ENCODE results near the gene CNTN5.
A peak's percentile ranks its signal among the peaks of the same experiment; 100 is the strongest.

CNTN5 gene

DNA sequence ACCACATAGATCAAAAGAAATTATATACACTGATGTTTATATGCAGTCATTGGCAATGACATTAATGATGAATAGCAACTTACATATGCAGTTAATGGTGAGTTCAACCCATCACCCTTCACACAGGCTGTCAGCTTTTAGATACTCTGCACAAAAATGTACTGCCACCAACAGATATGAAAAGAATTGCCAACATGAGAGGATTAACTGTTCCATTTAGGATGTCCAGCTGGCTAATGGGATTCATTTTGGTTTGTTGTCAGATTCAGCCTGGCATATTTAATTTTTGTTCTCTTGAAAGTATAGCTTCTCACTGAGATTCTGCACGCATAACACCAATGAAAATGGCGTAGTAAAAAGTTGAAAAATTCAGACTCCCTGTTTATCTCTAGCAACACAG lies 1112.4 kb downstream of the CNTN5 start:
- Histone ChIP-seq H3K9ac (no peak overlapping the region), H3K4me1 (no peaks in the 10 kb centered on the region), H3K36me3 (no peaks in the 10 kb centered on the region), H3K4me2 (no peak overlapping the region), H3K27me3 (no peaks in the 10 kb centered on the region), H3K4me3 (no peak overlapping the region), H3K27ac (no peak overlapping the region), H4K20me1 (no peaks in the 10 kb centered on the region), H3K9me3 (replicated peaks in 1 of 11) (no peaks in the 10 kb centered on the region)
- TF ChIP-seq Cebpa-rat (IDR thresholded peaks at IDR 0.05), result no peak

- Histone ChIP-seq H3K4me2 (peak overlapping the region in 1 of 11 experiments; percentile 54; a peak in 2 of 22 replicates), H3K27me3 (no peaks in the 10 kb centered on the region), H3K4me1 (peaks cover 0 to 16% (median 0%) of the 10 kb centered on the region in 10 experiments; a peak in 5 of 20 replicates), H3K4me3 (no peak overlapping the region), H4K20me1 (no peaks in the 10 kb centered on the region), H3K9me3 (replicated peaks in 1 of 11) (no peaks in the 10 kb centered on the region), H3K27ac (no peak overlapping the region), H3K36me3 (no peaks in the 10 kb centered on the region), H3K9ac (no peak overlapping the region)
- TF ChIP-seq Cebpa-rat (IDR thresholded peaks at IDR 0.05), result no peak
These were observed 1120.5 kb downstream of the CNTN5 start for GRCh38 chr11:100141201-100141600.

DNA sequence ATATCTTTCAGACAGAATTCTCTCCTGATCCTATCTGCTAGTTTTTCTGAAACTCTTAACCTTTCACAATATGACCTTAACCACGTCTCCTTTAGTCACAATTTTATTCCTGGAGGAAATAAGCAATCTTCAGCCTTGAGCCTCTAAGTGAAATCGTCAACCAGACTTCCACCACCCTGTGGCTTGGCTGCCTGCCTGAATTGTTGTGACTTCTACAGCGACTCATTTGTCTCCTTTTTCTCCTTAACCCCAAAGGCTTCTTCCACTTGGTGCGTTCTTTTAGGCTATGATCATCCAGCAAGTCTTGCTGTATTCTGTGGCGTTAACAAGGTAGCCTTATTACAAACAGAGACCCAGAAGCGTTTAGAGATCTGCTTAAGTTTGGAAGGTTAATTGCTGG lies 1131.2 kb downstream of the CNTN5 start:
- no peak overlapping the region for H3K4me3 ChIP-seq
- H3K27me3 ChIP-seq, result no peaks in the 10 kb centered on the region
- no peak overlapping the region for H3K9ac ChIP-seq
- no peaks in the 10 kb centered on the region for H3K4me1 ChIP-seq
- TF ChIP-seq Cebpa-rat (IDR thresholded peaks at IDR 0.05), result no peak
- no peak overlapping the region for H3K4me2 ChIP-seq
- H3K27ac ChIP-seq, result no peak overlapping the region
- H4K20me1 ChIP-seq, result no peaks in the 10 kb centered on the region
- peaks cover 0 to 6% (median 0%) of the 10 kb centered on the region in 11 experiments; a peak in 2 of 22 replicates for H3K9me3 ChIP-seq (replicated peaks in 1 of 11)
- no peaks in the 10 kb centered on the region for H3K36me3 ChIP-seq

DNA sequence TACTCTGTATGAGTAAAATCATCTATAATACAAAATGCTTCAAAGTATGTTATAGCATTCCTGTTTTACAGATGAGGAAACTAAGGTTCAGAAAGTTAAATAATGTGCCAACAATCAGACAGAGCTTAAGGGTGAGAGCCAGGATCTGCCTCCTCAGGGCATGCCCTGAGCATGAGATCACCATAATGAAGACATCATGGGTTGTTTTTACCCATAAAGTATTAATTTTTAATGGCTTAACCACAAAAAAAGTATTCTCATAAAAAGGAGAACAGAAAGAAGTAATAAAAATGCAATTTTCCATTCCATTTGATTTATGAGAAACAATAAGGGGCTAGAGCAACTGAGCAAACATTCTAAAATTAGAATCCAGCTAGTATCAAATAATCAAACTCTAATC lies 1132.0 kb downstream of the CNTN5 start:
- no peak overlapping the region for H3K27ac ChIP-seq
- no peak for TF ChIP-seq Cebpa-rat (IDR thresholded peaks at IDR 0.05)
- no peaks in the 10 kb centered on the region for H3K27me3 ChIP-seq

DNA sequence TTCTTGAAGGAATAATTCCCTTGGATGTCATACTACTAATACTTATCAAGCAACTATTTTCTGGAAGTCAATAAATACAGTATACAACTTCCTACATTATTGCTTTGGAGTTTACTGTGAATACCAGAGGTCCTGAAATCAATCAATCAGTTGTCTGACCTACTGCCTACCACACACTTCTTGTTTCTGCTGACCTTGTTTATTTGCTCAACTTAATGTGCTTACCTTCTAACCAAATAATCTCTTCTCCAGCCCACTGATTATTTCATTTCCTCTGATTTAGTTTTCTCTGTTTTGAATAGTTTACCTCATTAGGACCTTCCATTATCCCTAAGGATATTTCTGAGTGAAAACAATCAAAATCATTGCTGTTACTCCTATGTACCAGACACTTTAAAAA lies 1142.7 kb downstream of the CNTN5 start:
- H4K20me1 ChIP-seq, result no peaks in the 10 kb centered on the region
- no peaks in the 10 kb centered on the region for H3K9me3 ChIP-seq (replicated peaks in 1 of 11)
- H3K36me3 ChIP-seq, result no peaks in the 10 kb centered on the region
- H3K9ac ChIP-seq, result no peak overlapping the region
- TF ChIP-seq Cebpa-rat (IDR thresholded peaks at IDR 0.05), result no peak
- H3K27me3 ChIP-seq, result no peaks in the 10 kb centered on the region
- no peak overlapping the region for H3K27ac ChIP-seq
- H3K4me2 ChIP-seq, result no peak overlapping the region
- H3K4me1 ChIP-seq, result no peaks in the 10 kb centered on the region
- no peak overlapping the region for H3K4me3 ChIP-seq

More for the DNA sequence above, 1132.0 kb downstream of the CNTN5 start:
- Histone ChIP-seq H3K9ac (no peak overlapping the region), H3K36me3 (no peaks in the 10 kb centered on the region), H3K4me3 (no peak overlapping the region), H3K9me3 (replicated peaks in 1 of 11) (peaks cover 0 to 6% (median 0%) of the 10 kb centered on the region in 11 experiments; a peak in 2 of 22 replicates), H3K4me2 (no peak overlapping the region), H4K20me1 (no peaks in the 10 kb centered on the region), H3K4me1 (no peaks in the 10 kb centered on the region)

GRCh38 chr11:100174881-100175280 lies 1154.1 kb downstream of the CNTN5 start:
- Histone ChIP-seq H3K4me3 (no peak overlapping the region), H3K9ac (no peak overlapping the region), H4K20me1 (no peaks in the 10 kb centered on the region), H3K27ac (no peak overlapping the region), H3K36me3 (no peaks in the 10 kb centered on the region), H3K4me1 (no peaks in the 10 kb centered on the region), H3K4me2 (no peak overlapping the region), H3K9me3 (replicated peaks in 1 of 11) (no peaks in the 10 kb centered on the region), H3K27me3 (no peaks in the 10 kb centered on the region)
- TF ChIP-seq Cebpa-rat (IDR thresholded peaks at IDR 0.05), result no peak

DNA sequence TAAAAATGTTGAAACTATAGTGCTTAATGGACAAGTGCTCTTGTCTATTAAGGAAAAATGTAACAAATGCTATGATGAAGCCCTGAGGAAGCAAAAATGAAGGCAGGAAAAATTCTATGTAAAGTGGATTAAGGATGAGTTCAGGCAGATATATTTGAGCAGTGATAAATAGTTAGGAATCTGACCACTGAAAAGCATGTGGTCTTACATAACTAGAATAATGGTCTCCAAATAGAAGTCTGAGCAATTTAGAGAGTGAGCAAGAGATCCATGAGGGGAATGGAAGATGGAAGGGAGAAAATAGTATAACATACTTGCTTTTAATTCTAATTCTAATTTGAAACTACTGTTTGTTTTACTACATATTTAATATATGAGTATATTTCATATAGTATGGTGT lies 1155.7 kb downstream of the CNTN5 start:
- Histone ChIP-seq H3K9ac (no peak overlapping the region), H4K20me1 (no peaks in the 10 kb centered on the region), H3K4me2 (no peak overlapping the region), H3K4me1 (no peaks in the 10 kb centered on the region), H3K4me3 (no peak overlapping the region), H3K27me3 (no peaks in the 10 kb centered on the region), H3K27ac (no peak overlapping the region), H3K36me3 (no peaks in the 10 kb centered on the region), H3K9me3 (replicated peaks in 1 of 11) (no peaks in the 10 kb centered on the region)
- TF ChIP-seq Cebpa-rat (IDR thresholded peaks at IDR 0.05), result no peak

GRCh38 chr11:100177651-100178050 lies 1156.9 kb downstream of the CNTN5 start:
- Histone ChIP-seq H3K36me3 (no peaks in the 10 kb centered on the region), H3K4me3 (no peak overlapping the region), H3K9me3 (replicated peaks in 1 of 11) (no peaks in the 10 kb centered on the region), H3K4me2 (no peak overlapping the region), H4K20me1 (no peaks in the 10 kb centered on the region), H3K27me3 (no peaks in the 10 kb centered on the region), H3K27ac (no peak overlapping the region), H3K4me1 (no peaks in the 10 kb centered on the region), H3K9ac (no peak overlapping the region)
- TF ChIP-seq Cebpa-rat (IDR thresholded peaks at IDR 0.05), result no peak

DNA sequence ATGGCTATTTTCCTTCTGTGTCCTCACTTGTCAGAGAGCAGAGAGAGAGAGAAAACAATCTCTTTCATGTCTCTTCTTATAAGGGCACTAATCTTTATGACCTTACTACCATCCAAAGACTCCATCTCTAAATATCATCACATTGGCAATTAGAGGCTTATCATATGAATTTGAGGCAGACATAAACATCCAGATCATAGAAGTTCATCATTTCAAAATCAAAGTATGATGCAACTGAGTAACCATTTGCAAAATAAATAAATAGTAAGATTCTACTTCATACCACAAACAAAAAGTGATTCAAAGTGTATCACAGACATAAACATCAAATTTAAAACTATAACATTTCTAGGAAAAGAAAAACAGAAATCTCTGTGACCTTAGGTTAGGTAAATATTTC lies 1161.6 kb downstream of the CNTN5 start:
- H3K36me3 ChIP-seq, result no peaks in the 10 kb centered on the region
- no peak overlapping the region for H3K4me2 ChIP-seq
- no peak overlapping the region for H3K27ac ChIP-seq
- H3K4me1 ChIP-seq, result no peaks in the 10 kb centered on the region
- no peak overlapping the region for H3K4me3 ChIP-seq
- peaks cover 0 to 11% (median 0%) of the 10 kb centered on the region in 11 experiments; a peak in 2 of 22 replicates for H3K9me3 ChIP-seq (replicated peaks in 1 of 11)
- TF ChIP-seq Cebpa-rat (IDR thresholded peaks at IDR 0.05), result no peak
- H3K27me3 ChIP-seq, result no peaks in the 10 kb centered on the region
- no peak overlapping the region for H3K9ac ChIP-seq
- no peaks in the 10 kb centered on the region for H4K20me1 ChIP-seq

GRCh38 chr11:100182927-100183326 lies 1162.2 kb downstream of the CNTN5 start:
- no peaks in the 10 kb centered on the region for H3K4me1 ChIP-seq
- no peak overlapping the region for H3K27ac ChIP-seq
- peaks cover 0 to 11% (median 0%) of the 10 kb centered on the region in 11 experiments; a peak in 2 of 22 replicates for H3K9me3 ChIP-seq (replicated peaks in 1 of 11)
- H3K4me2 ChIP-seq, result no peak overlapping the region
- no peaks in the 10 kb centered on the region for H3K36me3 ChIP-seq
- no peaks in the 10 kb centered on the region for H3K27me3 ChIP-seq
- TF ChIP-seq Cebpa-rat (IDR thresholded peaks at IDR 0.05), result no peak
- H4K20me1 ChIP-seq, result no peaks in the 10 kb centered on the region
- H3K9ac ChIP-seq, result no peak overlapping the region
- H3K4me3 ChIP-seq, result no peak overlapping the region
